ENCODE results near the gene CMTM7.
"Not testable (repeated sequence)": the region's sequence is repeated elsewhere in the genome, so short reads cannot be mapped to it uniquely, and the experiment has no call there.

CMTM7 gene

GRCh38 chr3:32432711-32433530 is 41.3 kb downstream of the CMTM7 start:
- TF ChIP-seq CTCF (IDR thresholded peaks at IDR 0.05; ENCODE audit: low read depth, low read length), result no peak
- no peak for DNase-seq (ENCODE audit: extremely low read depth, low read depth)

GRCh38 chr3:32434206-32434605 is 42.6 kb downstream of the CMTM7 start:
- TF ChIP-seq CTCF (IDR thresholded peaks at IDR 0.05; ENCODE audit: low read depth, low read length), result no peak
- no peak for DNase-seq (ENCODE audit: extremely low read depth, low read depth)

GRCh38 chr3:32435911-32436815 is 44.5 kb downstream of the CMTM7 start:
- no peak for TF ChIP-seq CTCF (IDR thresholded peaks at IDR 0.05; ENCODE audit: low read depth, low read length)
- DNase-seq (ENCODE audit: extremely low read depth, low read depth), result no peak

GRCh38 chr3:32436816-32437189 is 45.1 kb downstream of the CMTM7 start:
- no peak for TF ChIP-seq CTCF (IDR thresholded peaks at IDR 0.05; ENCODE audit: low read depth, low read length)
- no peak for DNase-seq (ENCODE audit: extremely low read depth, low read depth)

GRCh38 chr3:32437896-32438295 is 46.2 kb downstream of the CMTM7 start:
- TF ChIP-seq CTCF (IDR thresholded peaks at IDR 0.05; ENCODE audit: low read depth, low read length), result no peak
- no peak for DNase-seq (ENCODE audit: extremely low read depth, low read depth)

- no peak for DNase-seq (ENCODE audit: extremely low read depth, low read depth)
- TF ChIP-seq CTCF (IDR thresholded peaks at IDR 0.05; ENCODE audit: low read depth, low read length), result no peak
Observed at GRCh38 chr3:32438596-32439344, 47.1 kb downstream of the CMTM7 start.

- DNase-seq (ENCODE audit: extremely low read depth, low read depth), result not testable (repeated sequence)
Observed at GRCh38 chr3:32439421-32439820, 47.8 kb downstream of the CMTM7 start.

Data from AG09319 (cell line).